ENCODE measurements around the gene GSX1. TPM values are rescaled to one million over a fixed set of nuclear protein-coding genes. Genes with fewer than 3 reads are reported as not detected.
"Not testable (repeated sequence)": the region's sequence is repeated elsewhere in the genome, so short reads cannot be mapped to it uniquely, and the experiment has no call there.

GSX1 gene
- total RNA-seq, 1 donor from 2014 or later = not detected

GRCh38 chr13:27794368-27794691 is 2.0 kb downstream of the GSX1 start:
- DNase-seq (ENCODE audit: low read depth, low spot score) = no peak

DNA sequence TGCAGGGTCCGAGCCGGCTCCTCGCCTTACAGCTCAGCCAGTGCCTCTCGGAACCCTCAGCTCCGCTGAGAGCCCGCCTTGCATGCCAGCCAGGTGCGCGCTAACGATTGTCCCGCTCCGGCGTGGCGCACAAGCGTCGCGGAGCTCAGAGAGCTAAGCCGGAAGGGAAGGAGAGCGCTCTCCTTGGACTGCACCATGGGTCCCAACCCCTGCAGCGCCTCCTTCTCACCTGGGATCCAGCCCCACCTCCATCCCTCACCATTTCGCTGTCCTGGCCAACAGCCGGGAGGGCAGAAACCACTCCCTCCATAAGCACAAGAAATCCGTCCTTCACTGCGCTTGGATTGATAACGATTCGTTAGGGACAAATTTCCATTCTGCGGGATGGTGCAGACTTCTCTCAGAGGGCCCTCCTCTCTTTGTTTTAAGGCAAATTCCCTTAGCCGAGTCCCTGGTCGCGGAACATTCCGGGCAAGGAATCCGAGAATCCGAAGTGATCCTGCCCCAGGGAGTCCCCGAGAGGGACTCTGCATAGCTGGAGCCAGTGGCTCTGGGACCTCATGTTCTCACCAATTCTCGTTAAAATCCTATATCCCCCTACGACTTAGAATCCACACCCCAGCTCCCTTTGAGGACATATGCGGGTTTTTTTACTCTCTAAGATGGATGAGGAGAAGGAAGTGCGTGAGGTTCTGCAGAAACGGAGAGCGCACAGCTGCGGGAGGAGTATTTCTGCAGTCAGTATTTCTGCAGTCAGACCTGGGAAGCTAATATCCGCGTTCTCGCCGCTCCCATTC is 2.8 kb downstream of the GSX1 start:
- DNase-seq (ENCODE audit: low read depth, low spot score) = no peak

DNA sequence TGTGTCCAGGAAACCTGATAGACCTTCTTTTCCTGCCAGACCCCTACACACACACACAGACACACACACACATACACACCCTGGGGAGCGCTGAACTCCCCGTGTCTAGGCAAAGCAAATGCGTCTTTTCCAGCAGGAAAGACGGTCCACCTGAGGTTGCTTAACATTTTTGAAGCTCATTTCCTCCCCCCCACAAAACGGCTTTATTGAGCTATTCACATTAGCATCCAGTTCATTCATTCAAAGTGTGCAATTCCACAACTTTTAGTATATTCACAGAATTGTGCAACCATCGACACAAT is 3.4 kb downstream of the GSX1 start:
- DNase-seq (ENCODE audit: low read depth, low spot score) = no peak

GRCh38 chr13:27796544-27797227 is 4.4 kb downstream of the GSX1 start:
- no peak for DNase-seq (ENCODE audit: low read depth, low spot score)

GRCh38 chr13:27797228-27797624 is 4.9 kb downstream of the GSX1 start:
- DNase-seq (ENCODE audit: low read depth, low spot score) = no peak

GRCh38 chr13:27806744-27807387 is 14.6 kb downstream of the GSX1 start:
- DNase-seq (ENCODE audit: low read depth, low spot score) = no peak

GRCh38 chr13:27808851-27809550 is 16.7 kb downstream of the GSX1 start:
- no peak for DNase-seq (ENCODE audit: low read depth, low spot score)

DNA sequence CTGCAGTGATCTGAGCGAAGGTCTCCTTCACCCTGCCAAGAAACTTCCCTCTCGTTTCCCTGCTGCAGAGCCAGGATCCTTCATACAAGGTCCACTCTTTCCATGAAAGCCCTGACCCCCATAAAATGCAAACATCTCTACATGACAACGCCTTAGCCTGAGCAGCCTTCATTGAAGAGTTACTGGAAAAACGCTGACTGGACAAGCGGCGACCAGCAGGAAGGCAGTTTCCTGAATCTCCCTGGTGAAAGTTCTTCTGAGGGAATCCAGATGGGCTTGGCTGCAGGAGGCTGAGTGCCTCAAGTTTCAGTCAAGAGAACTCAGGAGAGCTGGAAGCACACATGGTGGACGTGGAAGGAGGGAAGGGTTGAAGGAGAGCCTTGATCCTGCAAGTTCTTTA is 17.7 kb downstream of the GSX1 start:
- no peak for DNase-seq (ENCODE audit: low read depth, low spot score)

- DNase-seq (ENCODE audit: low read depth, low spot score) = no peak
Observed at GRCh38 chr13:27810461-27810860, 18.2 kb downstream of the GSX1 start.

- DNase-seq (ENCODE audit: low read depth, low spot score) = no peak
Observed at GRCh38 chr13:27813826-27814225, 21.5 kb downstream of the GSX1 start.

DNA sequence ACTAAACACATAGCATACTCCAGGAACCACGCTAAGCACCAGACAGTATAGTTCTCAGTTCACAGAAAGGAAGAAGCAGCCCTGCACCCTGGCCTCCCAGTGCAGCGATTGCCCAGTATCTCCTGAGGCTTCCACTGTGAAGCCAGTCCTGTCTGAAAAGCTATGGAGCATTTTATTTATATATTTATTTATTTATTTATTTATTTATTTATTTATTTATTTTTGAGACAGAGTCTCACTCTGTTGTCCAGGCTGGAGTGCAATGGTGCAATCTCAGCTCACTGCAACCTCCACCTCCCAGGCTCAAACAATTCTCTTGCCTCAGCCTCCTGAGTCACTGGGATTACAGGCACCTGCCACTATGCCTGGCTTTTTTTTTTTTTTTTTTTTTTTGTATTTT is 25.5 kb downstream of the GSX1 start:
- DNase-seq (ENCODE audit: low read depth, low spot score) = not testable (repeated sequence)

GRCh38 chr13:27820524-27821482 is 28.5 kb downstream of the GSX1 start:
- no peak for DNase-seq (ENCODE audit: low read depth, low spot score)

DNA sequence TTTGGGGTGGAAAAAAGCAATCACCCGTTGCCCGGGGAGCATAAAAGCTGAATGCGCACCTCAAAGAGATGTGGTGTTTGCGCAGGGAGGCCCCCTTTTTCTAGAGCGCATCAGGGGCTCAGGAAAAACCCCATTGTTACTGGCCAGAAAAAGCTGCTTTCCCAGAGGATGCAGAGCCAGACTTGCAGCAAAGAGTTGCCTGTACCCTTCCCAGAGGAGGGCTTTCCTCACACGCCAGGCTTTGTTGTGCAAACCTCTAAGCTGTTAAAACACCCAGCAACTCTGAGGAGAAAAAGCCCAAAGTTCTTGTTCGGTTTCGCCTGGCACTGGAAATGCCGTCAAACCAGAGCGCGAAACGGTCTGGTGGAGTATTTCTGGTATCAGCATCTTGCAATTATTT is 29.3 kb downstream of the GSX1 start:
- DNase-seq (ENCODE audit: low read depth, low spot score) = no peak

DNA sequence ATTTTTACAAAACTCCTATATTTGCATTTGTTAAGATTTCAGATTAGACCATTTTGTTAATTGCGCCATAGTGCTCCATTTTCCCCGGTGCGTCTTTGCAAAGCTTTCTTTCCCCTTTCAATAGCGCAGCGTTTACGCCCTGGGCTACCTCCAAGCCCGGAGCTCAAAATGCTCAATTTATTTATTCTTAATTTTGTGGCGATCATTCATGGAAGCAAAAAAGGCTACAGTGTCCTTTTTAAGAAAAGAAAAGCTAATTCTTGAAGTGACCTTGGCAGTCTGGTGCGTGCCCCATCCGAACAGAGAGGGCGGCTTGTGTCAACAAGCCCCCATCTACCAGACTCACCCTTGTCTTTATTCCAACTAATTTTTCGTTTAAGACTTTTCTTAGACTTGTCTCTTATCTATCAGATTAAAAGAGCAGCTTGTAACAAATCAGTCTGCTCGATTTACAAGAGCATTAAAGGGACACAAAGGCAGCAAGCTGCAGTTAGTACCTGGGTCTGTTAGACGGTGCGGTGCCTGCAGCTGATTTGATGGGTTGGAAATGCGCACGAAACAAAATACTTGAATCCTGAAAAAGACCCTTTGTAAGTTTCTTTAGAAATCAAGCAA is 30.1 kb downstream of the GSX1 start:
- no peak for DNase-seq (ENCODE audit: low read depth, low spot score)

- no peak for DNase-seq (ENCODE audit: low read depth, low spot score)
Observed at GRCh38 chr13:27822873-27823311, 30.6 kb downstream of the GSX1 start.

GRCh38 chr13:27824121-27824520 is 31.8 kb downstream of the GSX1 start:
- no peak for DNase-seq (ENCODE audit: low read depth, low spot score)

- no peak for DNase-seq (ENCODE audit: low read depth, low spot score)
Observed at GRCh38 chr13:27825072-27825471, 32.8 kb downstream of the GSX1 start.

DNA sequence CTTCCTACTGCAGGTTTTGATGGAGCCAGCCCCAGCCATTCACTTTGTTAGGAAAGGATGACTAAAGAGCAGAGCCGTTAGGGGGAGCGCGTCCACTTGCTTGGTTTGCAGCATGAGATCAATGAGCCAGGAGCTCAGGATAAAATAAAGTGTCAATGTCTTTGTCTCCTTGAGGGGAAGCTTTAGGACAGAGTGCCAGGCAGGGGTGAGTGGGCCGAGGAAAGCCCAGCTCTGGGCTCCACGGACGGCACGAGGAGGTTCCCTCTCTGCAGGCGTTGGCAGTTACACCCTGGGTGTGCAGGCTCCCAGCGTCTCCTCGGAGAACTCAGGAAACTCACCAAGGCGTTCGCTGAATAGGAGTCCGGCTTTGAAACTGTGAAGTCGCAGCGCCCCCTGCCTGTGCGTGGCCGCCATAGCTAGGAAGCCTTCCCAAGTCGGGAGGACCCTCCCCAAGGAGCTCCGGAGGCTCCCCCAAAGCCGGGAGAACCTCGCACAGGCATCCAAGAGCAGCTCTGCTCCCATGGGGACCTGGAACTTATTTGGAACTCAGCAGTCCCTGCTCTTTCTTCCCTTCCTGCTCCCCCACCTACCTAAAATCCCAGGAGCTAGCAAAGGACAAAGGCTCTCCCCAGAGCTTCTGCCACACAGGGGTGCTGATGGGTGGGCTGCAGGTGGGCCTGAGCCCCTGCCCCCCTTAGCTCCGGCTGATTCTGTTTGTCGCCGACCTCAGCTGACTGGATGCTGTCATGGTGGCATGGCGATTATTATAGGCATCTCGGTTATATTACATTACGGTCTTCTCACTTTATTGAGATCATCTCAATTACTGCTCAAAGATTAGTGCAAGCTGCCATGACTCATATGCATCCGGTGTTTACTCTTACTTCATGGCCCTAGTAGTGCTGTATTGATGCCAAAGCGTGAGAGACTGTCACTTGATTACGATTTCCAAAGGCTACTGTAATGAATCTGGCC is 34.4 kb downstream of the GSX1 start:
- DNase-seq (ENCODE audit: low read depth, low spot score) = peak; percentile 48

GRCh38 chr13:27827646-27828045 is 35.4 kb downstream of the GSX1 start:
- DNase-seq (ENCODE audit: low read depth, low spot score) = no peak

Data from pulmonary artery endothelial cell (primary cell).